NCI-H1930 (cell line): ENCODE measurements around the gene SUMF1.

Experiments
- DNase-seq, 2 experiments: peaks; one replicate each; lab custom pipeline; 2025; lab: John Stamatoyannopoulos, UW

SUMF1 gene

GRCh38 chr3:4497005-4497692 is 30.1 kb upstream of the SUMF1 start:
- DNase-seq: no peak

DNA sequence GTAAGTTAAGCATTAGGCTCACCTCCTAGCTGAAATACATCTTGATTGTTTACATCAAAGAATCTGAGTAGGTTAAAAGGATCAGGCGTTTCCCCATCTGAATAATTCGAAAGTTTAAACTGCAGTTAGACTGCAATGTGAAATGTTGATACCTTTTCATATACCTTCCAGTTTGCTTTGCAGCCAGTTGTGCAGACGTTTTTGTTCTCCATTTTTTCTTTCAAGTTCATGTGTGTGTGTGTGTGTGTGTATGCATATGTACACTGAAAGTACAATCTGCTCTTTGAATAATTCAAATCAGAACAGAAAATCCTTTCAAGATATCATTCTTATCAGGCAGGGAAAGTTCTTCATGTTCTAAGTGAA is 29.0 kb upstream of the SUMF1 start:
- no peak for DNase-seq

GRCh38 chr3:4495294-4496086 is 28.4 kb upstream of the SUMF1 start:
- DNase-seq: no peak

DNA sequence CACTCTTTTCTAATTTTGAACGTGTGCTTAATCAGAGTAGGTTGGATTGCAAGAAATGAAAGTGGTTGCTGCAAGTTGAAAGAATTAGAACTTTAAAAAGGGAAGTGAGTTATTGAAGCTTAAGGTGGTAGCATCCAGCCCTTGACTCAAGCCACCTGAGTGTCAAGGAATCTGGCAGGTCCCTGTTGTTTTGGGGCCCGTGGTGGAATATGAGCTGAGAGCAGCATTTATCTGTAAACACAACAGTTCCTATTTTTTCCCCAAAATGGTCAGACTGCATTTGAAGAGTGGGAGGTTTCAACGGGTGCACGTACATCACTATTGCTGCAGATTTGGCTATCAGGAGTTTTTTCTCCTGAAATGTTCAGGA is 27.8 kb upstream of the SUMF1 start:
- no peak for DNase-seq

DNA sequence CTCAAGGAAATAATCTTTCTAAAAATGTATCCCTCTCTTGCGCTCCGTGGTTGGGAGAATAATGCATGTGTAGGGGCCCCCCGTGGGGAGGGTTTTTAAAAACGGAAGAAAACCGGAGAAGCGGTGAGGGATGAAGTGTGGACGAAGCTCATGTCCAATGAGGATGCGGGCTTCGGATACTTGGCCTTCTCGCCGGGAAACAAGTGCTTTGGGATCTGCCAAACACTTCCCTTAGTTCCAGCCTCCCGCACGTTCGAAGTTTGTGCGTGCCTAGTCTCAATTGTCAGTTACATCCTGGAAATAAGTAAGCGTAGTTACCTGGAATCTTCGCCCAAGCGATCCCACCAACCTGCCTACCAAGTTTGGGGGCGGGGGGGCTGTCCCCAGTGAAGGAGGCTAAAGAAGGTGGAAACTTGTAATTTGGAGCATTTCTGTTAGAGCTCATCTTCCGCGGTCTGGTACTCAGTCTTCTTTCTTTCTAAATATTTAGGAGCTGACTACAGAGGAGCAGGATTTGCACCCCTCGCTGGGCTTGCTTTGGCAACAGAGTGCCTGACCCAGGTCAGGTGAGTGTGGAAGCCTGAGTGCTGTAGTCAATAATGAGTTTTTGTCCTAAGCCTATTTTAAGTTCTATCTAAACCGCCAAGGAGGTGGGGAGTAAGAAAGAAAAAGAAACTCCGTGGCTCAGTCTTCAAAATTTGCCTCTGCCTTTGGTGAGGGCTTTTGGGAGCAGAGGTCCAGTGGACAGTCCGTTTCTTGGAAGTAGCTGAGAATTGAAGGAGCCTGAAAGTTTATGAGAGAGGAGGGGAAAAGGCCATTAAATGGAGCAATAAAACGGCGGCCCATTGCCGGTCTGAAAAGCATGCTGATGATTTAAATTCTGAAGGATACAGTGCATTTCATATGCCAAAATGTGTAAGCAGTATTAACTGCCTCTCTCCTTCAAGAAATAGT is 27.1 kb upstream of the SUMF1 start:
- no peak for DNase-seq

GRCh38 chr3:4493014-4493940 is 26.2 kb upstream of the SUMF1 start, which contains the start of gene ITPR1:
Gene ITPR1, plus strand, starts transcription at chr3:4493348. Its CDS starts 23,144 bp downstream, at chr3:4516492.
- DNase-seq: peak; percentile 87 to 90

DNA sequence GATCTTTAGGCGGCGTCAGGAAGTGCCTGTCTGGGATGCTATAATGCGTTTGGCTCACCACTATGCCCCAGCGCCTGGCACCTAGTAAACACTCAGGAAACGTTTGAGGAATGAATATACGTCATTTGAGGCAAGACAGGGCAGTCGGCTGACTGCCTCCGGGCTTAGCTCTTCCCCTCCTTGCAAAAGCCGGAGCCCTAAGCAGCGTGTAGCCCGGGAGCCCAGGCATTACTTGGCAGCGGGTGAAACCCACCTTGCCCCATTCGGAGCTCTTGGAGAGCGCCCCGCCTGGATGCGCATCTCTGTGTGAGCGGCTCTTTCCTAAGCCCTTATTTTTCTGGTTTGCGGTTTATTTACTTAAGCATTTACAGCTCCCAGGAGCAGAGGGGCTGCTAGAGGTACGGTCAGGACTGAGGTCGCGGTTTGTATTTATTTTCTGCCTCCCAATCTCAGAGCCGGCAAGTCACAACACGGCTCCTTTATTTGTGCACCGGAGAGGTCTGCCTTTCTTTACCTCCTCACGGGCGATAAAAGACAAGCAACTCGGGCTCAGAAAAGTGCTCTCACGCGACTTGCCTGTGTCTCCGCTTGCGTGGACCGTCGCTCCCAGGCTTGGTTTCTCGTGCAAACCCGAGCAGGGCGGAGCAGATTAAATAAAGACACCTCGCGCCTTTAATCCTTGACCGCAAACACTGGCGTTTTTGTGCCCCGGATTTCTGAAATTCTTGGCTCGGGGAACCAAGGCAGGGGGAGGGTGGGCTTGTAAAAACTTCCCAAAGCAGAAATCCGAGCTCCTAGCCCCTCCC is 25.3 kb upstream of the SUMF1 start:
- DNase-seq: no peak

DNA sequence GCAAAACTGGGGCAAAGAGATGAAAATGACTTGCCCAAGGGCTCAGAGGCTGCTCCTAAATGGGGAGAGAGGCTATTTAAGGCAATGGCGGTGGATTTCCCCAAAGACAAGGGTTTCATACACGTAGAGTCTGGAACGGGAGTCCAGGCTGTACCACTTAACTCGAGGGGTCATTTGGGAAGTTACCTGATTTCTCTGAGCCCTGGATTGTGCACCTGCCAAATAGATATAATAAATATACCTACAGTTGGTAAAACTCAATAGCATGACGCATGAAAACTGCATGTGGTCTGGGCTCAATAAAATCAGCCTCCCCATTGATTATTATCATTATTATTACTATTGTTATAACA is 24.8 kb upstream of the SUMF1 start:
- DNase-seq: no peak

DNA sequence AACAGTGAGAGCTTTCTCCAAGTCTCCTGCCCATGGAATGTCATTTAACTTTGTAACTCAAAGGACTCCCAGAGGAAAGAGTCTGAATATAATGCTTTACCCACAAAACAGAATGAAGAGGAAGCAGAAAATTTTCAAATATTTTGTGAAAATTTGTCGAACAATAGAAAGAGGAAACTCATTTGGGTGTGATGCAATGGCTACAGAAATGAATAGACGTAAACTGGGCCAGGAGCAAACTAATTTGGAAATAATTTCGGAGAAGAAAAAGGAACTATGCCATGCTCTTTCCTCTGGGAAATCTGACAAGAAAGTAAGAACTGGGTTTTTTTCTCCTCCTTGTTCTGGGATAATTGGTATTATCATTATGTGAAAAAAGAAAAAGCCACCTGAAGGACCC is 11.2 kb upstream of the SUMF1 start:
- DNase-seq: no peak

GRCh38 chr3:4476496-4476895 is 9.4 kb upstream of the SUMF1 start:
- no peak for DNase-seq

DNA sequence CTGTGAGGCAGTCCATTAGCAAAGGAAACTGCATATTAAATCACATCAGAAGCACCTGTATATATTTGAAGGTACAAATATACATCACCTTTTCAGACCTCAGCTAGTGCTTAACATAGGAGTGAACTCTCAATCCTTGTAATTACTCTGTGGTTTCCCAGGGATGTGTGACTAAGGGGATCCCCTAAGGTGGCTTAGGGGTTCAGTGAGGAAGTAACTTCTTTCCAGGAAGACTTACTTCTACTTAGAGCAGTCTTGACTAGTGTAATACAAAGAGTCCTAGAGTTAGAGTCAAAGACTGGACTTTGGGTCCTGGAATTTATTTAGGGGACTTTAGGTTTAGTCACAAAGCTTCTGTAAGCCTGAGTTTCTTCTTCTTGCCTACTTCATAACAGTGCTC is 8.7 kb upstream of the SUMF1 start:
- no peak for DNase-seq

GRCh38 chr3:4474683-4475490 is 7.8 kb upstream of the SUMF1 start:
- no peak for DNase-seq

GRCh38 chr3:4472766-4473165 is 5.7 kb upstream of the SUMF1 start:
- no peak for DNase-seq

DNA sequence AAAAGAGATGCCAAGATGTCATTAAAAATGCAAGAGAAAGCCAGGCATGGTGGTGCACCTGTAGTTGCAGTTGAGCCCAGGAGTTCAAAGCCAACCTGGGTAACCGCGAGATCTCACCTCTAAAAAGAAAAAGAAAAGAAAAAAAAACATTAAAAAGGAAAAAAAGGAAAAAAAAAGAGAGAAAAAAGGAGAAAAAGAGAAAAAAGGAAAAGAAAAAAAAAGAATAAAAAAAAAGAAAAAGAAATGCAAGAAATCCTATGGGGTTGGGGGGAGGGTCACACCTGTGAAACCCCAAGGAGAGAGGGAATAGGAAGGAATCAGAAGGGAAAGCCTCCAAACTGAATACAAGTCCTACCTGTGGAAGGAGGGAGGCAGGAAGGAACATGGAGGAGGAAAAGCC is 5.2 kb upstream of the SUMF1 start:
- DNase-seq: no peak

DNA sequence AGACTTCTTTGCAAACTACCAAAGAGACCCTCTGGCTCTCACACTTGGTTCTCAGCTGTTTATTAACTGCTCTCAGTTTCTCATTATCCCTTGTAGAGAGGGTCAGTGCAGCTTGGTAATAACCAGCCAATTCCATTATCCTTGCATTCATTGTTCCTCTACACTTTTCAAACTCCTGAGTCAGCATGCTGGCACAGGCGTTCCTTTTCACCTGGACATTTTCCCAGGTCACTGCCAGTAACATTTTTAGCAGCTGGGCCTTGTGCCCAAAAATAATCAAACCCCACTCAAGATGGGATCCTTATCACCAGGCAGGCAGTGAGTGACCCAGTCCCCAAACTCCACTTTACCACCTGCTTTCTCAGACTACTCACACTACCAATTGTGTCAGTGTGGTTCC is 4.8 kb upstream of the SUMF1 start:
- DNase-seq: no peak

DNA sequence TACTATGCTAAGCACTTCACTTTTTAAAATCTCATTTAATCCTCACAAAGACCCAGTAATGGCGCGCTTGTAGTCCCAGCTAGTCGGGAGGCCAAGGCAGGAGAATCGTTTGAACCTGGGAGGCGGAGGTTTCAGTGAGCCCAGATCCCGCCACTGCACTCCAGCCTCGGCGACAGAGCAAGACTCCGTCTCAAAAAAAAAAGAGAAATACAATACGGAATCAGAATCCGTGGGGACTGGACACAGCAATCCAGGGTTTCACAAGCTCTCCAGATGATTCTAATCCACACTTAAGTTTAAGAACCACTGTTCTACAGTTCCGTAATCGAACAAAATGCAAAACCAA is 426 bp upstream of the SUMF1 start:
- DNase-seq: no peak

DNA sequence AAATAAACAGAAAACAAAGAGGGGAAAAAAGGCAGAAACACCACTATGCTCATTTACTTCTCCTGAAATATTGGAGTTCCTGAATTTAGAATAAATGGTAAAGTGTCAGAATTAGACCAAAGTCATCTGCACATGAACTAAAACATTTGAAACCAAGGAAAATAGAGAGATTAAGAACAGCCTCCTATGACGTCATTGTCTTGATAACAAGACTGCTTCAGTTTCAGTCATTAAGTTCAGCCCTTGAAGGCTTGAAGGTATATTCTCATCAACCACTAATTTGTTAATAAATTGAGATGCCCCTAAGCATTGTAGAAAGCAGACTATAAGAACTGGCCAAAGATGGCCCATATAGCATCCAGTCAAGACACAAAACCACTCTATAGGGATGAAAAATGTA is 2.5 kb downstream of the SUMF1 start:
- DNase-seq: no peak

GRCh38 chr3:4462369-4463040 is 4.6 kb downstream of the SUMF1 start:
- no peak for DNase-seq

GRCh38 chr3:4461468-4462090 is 5.5 kb downstream of the SUMF1 start:
- no peak for DNase-seq
